ENCODE data around the gene ANKRD50. TPM values are rescaled to one million over a fixed set of nuclear protein-coding genes. Genes with fewer than 3 reads are reported as not detected.

Gene ANKRD50
- total and polyA plus RNA-seq, 2 of the 13 experiments (the other 11 are each of a cell fraction or from before 2014, with no cell fraction given), result 2.4 to 4.4 TPM

DNA sequence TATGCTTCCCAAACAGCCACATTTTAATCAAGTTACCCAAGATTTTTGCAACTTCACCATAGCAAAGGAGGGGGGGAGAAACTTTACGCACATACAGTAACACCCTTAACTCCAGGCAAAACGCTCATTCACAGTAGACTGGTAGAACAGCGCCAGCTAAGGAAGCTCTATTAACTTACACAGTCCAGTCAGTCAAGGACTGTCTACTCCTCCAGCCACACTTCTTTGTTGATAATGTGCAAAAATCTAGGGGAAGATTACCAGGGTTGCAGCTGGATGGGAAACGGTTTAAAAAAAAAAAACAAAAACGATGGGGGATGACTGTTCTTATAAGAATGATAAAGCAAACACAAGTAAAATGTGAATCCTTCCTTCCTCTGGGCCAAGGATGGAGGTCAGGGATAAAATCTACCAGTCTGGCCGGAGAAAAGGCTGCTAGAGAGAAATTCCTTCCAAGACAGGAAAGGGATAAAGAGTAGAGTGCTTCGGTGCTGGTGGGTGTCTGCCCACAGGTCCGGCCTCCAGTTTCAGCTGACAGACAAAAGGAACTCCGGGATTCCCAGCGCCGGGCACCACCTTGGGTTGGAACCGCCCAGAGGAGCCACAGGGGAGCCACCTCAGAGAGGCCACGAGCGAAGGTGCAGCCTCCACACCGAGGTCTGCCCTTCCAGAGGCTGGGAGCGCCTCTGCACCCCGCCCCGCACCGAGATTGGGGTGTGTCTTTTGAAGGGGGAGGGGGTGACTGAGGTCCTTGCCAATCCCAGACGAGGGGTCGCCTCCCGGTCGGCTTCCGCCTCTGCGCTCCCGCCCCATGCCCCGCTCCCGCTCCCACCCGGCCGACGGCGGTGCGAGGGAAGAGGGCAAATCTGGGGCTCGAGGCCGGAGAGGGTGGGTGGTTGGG is 811 bp downstream of the ANKRD50 start (continued):
- TF ChIP-seq PRDM4 (CRISPR knock-in tag; IDR thresholded peaks at IDR 0.05; ENCODE audit: borderline replicate concordance) (no peak), RAD51 (IDR thresholded peaks at IDR 0.05; ENCODE audit: borderline replicate concordance) (no peak), THAP8 (CRISPR knock-in tag; IDR thresholded peaks at IDR 0.05; ENCODE audit: borderline replicate concordance) (no peak), SOX6 (IDR thresholded peaks at IDR 0.05) (no peak), SOX6 (CRISPR knock-in tag; IDR thresholded peaks at IDR 0.05) (peak; percentile 44; the same call in 1 of the 2 replicates), ZNF383 (CRISPR knock-in tag; IDR thresholded peaks at IDR 0.05; ENCODE audit: borderline replicate concordance) (no peak), HOXA3 (CRISPR knock-in tag; IDR thresholded peaks at IDR 0.05) (no peak), NR0B2 (CRISPR knock-in tag; IDR thresholded peaks at IDR 0.05) (no peak)
- TF ChIP-seq, protein P1, sequence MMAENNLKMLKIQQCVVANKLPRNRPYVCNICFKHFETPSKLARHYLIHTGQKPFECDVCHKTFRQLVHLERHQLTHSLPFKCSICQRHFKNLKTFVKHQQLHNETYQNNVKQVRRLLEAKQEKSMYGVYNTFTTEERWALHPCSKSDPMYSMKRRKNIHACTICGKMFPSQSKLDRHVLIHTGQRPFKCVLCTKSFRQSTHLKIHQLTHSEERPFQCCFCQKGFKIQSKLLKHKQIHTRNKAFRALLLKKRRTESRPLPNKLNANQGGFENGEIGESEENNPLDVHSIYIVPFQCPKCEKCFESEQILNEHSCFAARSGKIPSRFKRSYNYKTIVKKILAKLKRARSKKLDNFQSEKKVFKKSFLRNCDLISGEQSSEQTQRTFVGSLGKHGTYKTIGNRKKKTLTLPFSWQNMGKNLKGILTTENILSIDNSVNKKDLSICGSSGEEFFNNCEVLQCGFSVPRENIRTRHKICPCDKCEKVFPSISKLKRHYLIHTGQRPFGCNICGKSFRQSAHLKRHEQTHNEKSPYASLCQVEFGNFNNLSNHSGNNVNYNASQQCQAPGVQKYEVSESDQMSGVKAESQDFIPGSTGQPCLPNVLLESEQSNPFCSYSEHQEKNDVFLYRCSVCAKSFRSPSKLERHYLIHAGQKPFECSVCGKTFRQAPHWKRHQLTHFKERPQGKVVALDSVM (CRISPR knock-in tag; IDR thresholded peaks at IDR 0.05), result peak; percentile 94
